GM19023 (cell line): Measurements from ENCODE around the gene MUSTN1.

ENCODE experiments used
- ATAC-seq: cut with Tn5 transposase; IDR thresholded peaks from one replicate; pipeline ENCODE4 v1.9.1; 2021; ENCODE audit warnings: mild to moderate bottlenecking, moderate library complexity; ENCODE audit not compliant: unreplicated experiment

The MUSTN1 gene

DNA sequence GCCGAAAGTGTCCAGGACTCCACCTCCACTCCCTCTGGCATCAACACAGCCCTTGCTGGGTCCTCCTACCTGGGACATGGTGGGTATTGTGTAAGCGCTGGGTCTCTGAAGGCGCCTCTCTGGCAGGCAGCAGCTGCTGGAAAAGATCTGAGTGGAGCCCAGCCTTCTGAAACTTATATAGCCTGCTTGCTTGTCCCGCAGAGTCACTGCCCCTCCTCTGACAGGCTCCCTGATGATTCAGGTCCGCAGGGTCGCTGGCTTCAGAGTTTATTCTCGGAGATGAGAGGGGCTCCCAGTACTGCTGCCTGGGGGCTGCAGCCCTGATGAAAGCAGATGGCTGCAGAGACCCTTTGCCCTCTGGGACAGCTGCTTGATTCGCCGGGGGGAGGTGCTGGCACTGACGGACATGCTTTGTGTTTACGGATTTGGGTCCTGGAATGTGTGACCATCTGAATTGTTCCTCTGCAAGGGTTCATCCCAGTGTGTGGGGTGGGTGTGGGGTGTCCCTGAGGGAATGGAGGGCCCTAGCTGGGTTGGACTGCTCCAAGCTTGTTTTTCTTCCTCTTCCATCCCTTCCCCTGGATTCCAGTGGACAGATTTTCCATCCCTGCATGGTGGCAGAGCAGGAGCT is at the start of gene MUSTN1:
Gene MUSTN1 (minus strand): TSS at position 149 of the 631 bp plus-strand sequence. CDS start 71 bp downstream, at position 78.
- ATAC-seq, result no peak

DNA sequence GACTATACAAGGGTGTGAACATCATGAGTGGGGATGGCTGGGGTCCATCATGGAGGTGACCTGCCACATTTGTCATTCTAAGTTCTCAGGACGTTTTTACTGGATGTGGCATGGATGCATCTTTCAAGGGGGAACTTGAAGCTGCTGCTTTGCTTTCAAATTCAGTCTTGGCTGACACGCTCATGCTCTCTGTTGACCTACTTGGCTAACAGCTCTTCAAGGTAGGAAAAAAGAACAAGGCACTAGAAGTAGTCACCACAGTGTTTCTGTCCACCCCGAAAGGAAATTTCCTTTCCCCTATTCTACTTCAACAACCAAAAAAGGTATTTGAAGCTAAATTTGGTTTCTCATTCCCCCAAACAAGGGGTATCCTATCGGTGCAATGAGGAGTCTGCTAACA is 47.6 kb upstream of the MUSTN1 start:
- ATAC-seq, result no peak

GRCh38 chr3:52881871-52882270 is 47.1 kb upstream of the MUSTN1 start:
- ATAC-seq, result no peak

GRCh38 chr3:52880474-52880873 is 45.7 kb upstream of the MUSTN1 start:
- ATAC-seq, result peak; percentile 62

DNA sequence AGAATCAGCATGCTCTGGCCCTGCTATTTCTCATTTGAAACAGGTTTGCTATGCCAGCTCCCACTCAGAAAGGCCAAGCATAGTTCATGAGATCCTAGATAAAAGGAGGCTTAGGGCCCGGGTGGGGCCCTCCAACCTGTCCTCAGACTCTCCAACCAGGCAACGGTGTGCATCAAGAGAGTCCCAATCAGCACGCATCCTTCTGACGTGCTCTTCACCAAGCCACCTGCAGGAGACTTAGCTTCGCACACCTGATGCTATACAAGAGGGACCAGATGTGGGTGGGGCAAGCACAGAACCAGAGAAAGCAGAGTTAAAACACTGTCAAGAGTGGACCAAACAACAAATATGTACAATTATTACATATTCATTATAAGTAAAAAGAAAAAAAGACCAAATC is 45.2 kb upstream of the MUSTN1 start:
- peak; percentile 20 for ATAC-seq

GRCh38 chr3:52879581-52879980 is 44.8 kb upstream of the MUSTN1 start:
- ATAC-seq, result no peak

DNA sequence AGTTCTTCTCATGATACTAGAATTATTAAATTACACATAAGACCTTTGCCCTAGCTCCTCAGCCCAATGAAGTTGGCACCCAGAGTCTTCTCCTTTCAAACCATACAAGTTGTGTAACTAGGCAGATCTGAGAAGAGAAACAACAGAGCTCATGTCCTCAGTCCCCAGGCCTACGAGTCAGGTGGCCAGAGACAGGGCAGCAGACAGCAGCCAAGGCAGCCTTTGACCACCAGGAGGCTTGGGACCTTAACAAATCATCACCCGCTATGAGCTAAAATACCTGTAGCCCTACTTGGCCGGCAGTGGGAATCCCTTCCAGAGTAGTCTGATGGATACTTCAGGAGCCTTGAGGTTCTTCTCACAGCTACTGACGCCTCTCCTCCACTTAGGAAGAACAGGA is 44.3 kb upstream of the MUSTN1 start:
- no peak for ATAC-seq

DNA sequence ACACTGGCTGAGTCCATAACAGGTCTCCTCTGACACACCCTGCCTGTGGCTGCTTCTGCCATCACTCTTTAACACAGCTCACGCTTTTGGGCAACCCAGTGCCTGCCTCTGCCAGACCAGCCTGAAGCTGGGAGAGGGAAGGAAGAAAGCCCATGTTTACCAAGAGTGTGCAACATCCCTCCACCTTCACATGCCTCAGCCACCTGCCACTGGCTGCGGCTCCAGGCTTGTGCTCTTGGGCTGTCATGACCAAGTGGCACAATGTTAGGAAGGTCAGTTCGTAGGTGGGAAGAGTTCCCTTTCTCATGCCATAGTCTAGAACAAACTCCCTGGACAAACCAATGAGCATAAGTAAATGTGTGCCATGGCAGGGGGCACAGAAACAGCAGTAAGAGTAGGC is 42.3 kb upstream of the MUSTN1 start:
- no peak for ATAC-seq

DNA sequence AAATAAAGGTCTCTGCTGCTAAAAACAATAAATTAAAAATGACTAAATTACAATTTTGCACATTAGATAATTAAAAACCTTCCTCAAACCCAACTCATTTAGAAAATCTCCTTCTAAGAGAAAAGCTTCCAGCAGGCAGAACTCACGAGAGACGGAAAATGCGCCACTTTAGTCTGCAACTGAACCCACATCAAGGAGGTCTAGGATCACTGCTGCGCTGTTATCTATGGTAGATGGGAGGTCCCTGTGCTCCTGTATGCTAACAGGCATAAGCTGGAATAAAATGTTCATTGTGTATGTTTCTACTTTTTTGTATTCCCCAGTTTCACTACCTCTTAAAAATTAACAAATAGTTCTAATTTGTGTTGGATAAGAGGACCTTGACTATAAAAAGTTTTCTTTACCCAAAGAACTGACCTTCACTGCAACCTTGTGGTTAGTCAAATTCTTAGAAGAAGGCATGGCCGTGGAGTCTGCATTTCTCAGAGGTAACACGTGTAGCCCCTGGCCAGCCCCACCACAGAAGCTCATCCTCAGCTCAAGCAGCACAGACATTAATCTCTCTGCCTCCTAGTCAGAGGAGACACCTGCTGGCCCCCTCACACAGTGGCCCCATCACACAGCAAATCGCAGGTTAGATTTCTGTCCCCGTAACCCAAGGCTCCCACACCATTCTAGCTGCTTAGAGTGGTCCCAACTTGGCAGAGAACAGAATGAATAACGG is 40.2 kb upstream of the MUSTN1 start:
- no peak for ATAC-seq

GRCh38 chr3:52874160-52874701 is 39.4 kb upstream of the MUSTN1 start:
- no peak for ATAC-seq

DNA sequence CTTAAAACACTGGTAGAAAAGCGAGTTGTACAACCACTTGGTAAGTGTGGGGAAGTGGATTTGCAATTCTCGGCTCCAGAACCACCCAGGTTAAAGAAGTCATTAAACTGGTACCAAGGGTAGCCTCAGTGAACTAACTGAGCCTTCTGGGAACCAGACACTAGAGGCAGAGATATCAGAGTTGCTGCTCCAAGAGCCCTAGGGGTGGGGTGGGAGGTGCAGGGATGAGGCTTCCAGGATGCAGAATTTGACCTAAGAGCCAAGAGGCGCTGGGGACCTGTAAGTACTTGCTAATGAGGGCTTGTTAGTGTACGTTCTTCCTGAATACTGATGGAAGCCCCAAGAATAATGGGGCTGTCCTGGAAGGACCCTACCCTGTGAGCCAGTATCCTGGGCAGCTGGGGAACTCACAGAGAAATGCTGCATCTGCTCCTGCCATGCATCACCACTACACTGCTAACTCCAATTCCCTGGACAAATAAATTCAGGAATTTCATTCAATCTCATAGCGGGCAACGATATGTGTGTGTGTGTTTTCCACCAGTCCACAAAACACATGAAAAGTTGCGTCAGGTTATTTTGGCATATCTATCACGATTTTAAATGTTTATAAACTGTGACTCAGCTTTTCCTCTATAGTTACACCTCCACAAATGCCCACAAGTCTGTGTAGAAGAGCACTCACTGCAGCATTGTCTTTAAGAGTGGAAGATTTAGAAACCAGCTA is 38.8 kb upstream of the MUSTN1 start:
- no peak for ATAC-seq

DNA sequence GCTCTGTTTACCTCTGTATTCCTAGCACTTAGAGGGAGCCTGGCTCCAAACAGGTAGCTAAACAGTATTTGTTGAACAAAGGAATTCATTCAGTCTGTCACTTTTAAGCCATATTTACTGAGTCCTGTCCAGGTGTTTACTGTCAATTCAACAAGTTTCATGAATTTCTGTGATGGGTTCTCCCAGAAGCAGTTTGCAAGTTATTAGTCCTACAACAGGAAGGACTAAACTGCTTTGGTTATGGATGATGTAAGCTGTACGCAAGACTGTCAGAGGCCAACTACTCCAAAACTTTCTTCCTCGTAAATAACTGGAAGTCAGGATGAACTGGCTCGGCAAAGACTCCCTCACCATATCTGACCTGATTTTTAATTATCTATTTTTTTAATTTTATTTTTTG is 37.4 kb upstream of the MUSTN1 start:
- ATAC-seq, result no peak

DNA sequence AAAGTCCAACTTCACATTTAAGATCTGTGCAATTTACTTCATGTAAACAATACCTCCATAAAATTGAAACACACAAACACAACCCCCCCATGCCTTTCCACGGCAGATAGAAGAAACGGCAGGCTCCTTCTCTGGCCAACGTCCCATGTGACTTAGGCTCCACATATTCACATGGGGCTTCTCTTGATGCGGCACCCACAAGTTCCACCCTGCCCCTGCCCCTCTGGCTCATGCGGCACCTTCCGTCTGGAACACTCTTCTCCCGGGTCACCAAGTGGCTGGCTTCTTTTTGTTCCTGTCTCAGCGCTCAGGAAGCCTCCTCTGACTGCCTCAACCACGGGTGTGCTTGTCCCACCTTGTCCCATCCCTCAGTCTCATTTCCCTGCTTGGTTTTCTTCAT is 36.9 kb upstream of the MUSTN1 start:
- ATAC-seq, result no peak

DNA sequence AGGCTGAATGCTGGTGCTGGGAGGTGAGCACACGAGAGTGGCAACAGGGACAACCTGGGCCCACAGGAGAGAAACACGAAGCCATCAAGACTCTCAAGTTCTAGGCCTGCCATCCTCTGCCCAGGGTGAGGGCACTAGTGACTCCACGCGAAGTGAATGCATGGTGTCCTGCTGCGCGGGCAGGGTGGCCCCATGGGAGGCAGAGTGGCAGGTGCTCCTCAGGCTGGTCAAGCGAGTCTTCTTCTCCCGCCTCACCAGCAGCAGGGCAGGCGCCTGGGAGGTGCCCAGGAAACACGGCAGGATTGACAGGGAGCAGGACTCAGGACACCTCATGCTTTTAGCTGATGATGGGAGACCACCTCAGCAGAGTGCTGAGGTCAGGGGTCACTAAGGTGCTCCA is 35.7 kb upstream of the MUSTN1 start:
- no peak for ATAC-seq

DNA sequence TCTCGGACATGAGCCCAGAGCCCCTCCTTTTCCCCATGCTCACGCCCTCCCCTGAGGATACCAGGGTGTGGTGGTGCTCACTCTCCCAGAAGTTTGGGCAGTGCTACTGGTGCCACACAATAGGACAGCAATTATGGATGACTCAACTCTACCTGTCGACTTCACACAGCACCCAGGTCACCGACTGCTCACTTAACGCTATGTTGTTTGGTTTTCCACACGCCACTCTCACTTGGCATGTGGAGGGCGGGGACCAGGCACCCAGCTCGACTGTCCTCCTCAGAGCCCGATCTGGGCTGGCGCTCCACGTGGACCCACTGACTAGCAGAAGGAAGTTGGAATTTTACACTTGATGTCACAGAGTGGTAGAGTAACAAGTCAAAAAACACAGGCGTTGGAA is 31.6 kb upstream of the MUSTN1 start:
- ATAC-seq, result no peak

DNA sequence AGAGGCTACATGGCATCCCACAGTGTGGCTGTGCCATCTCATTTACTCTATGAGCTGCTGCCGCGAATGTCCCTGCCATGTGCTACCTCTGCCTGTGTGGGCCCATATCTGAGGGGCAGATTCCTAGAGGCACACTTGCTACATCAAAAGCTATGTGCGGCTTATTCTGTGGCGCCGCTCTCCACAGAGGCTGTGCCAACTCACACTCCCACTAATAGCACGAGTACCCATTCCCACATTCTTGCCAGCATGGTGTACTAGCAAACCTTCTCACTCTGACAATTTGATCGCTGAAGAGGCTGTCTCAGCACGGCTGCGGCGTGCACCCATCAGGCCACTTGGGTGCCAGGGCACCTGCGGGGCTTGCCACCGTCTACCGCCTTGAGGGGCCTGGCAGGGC is 31.2 kb upstream of the MUSTN1 start:
- no peak for ATAC-seq

GRCh38 chr3:52860424-52860768 is 25.6 kb upstream of the MUSTN1 start:
- ATAC-seq, result no peak

DNA sequence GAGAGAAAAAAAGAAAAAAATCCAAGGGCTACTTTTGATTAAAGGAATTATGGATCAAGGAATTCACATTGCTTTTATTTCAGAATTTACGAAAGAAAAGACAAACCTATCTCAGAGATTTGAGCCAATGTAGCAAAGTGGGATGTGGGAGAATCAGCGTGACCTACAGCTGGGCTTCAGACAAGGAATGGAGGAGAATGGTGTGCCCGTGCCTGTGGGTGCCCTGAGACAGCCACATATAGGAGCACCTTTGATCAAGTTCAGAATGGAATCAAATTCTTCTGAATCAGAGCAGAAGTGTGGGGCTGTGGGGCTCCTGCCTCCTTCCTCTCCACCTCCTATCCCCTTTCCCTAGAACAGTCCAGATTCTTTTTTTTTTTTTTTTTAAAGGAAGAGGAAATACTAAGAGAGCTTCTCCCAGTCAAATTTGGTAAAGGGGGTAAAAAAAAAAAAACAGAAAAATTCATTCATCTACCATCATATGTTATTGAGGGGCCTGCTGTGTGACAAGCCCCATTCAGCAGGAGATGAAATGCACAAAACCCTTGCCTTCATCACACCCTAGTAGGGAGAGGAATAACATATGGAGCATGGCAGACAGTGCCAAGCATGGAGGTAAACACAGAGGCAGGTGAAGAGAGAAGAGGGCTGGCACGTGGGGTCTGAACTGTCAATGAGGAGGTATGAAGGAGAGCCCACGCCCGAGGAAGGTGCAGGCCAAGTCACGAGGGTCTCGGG is 25.0 kb upstream of the MUSTN1 start:
- no peak for ATAC-seq

DNA sequence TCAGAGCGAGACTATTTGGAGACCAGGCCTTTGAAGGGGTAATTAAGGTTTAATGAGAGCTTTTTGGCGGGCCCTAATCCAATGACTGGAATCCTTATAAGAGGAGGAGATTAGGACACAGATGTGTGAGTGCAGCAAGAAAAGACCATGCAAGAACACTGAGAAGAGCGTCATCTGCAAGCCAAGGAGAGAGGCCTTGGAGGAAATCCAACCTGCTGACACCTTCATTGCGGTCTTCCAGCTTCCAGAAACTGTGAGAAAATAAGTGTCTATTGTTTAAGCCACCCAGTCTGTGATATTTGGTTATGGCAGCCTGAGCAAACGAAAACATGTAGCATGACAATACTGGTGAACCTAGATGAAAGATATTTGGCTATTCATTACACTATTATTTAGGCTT is 23.0 kb upstream of the MUSTN1 start:
- ATAC-seq, result no peak

DNA sequence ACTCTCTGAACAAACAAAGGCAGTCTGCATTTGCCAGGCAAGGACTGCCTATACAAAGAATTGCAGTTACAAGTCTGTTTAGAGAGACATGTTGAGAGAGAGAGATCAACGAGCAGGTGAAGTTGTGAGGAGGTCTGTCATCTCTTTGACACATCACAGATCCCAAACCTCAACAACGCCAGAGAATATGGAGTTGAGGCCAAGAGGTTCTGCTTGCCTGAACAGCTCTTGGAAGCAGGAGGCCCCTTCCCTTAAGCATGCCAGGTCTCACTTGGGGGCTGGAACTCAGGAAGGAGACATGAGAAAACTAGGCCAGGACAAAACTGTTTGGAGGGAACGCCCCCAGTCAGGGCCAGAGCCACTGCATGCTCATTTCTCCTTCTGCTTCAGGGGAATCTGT is 22.3 kb upstream of the MUSTN1 start:
- no peak for ATAC-seq

- ATAC-seq, result no peak
These were observed 21.8 kb upstream of the MUSTN1 start for GRCh38 chr3:52856666-52857065.
